PC-9 (cell line): ENCODE data around the gene LPCAT2. TPM values are rescaled to one million over a fixed set of nuclear protein-coding genes. Genes with fewer than 3 reads are reported as not detected.

ENCODE experiments used
- BruUV-seq: library from RNA; stranded (reverse); fragments of 400-500 nt; replicated peaks from 2 replicates; lab custom pipeline; 2021; lab: Mats Ljungman, UMichigan
- CTCF ChIA-PET: fragments of 300-600 bp; sonication (Branson Sonifier 250); formaldehyde crosslinking; loops from one replicate; lab custom pipeline; 2022; ENCODE audit warnings: antibody characterized with exemption; lab: Charles Lee
- POLR2A ChIA-PET: fragments of 300-600 bp; sonication (Branson Sonifier 250); formaldehyde crosslinking; loops from one replicate; lab custom pipeline; 2022; ENCODE audit warnings: antibody characterized with exemption; ENCODE audit not compliant: unreplicated experiment; lab: Charles Lee
- DNase-seq, 2 experiments: peaks; one replicate each; pipeline versions ENCODE4 v3.0.0 to v3.0.0-alpha.2; 2015 to 2022; ENCODE audit warnings: mixed read lengths in 1 of 2
- H2AFZ ChIP-seq: fragments of 200-600 bp; sonication (generic); 2 replicates; pipeline ENCODE4 v1.8.1; 2017; ENCODE audit warnings: antibody characterized with exemption
- H3F3A ChIP-seq: fragments of 200-600 bp; sonication (generic); 2 replicates; pipeline ENCODE4 v1.8.1; 2017; ENCODE audit warnings: antibody characterized with exemption, mild to moderate bottlenecking, low read depth; ENCODE audit not compliant: insufficient read depth
- H3K27ac ChIP-seq: fragments of 200-600 bp; sonication (generic); 2 replicates; pipeline ENCODE4 v1.6.1; 2016; ENCODE audit warnings: mixed run types
- H3K27me3 ChIP-seq: fragments of 200-600 bp; sonication (generic); 2 replicates; pipeline ENCODE4 v1.6.1; 2016; ENCODE audit warnings: low read depth, mixed run types; ENCODE audit not compliant: insufficient read depth
- H3K36me3 ChIP-seq: fragments of 200-600 bp; sonication (generic); 2 replicates; pipeline ENCODE4 v1.6.1; 2016; ENCODE audit warnings: low read depth, mixed run types
- H3K4me1 ChIP-seq: fragments of 200-600 bp; sonication (generic); replicated peaks from 2 replicates; pipeline ENCODE4 v1.6.1; 2016; ENCODE audit warnings: mixed run types; ENCODE audit not compliant: insufficient read depth
- H3K4me2 ChIP-seq: fragments of 200-600 bp; sonication (generic); 2 replicates; pipeline ENCODE4 v1.6.1; 2017; ENCODE audit warnings: mixed run types
- H3K4me3 ChIP-seq: fragments of 200-600 bp; sonication (generic); 2 replicates; pipeline ENCODE4 v1.6.1; 2016; ENCODE audit warnings: mixed run types
- H3K79me2 ChIP-seq: fragments of 200-600 bp; sonication (generic); 2 replicates; pipeline ENCODE4 v1.6.1; 2017; ENCODE audit warnings: low read depth, mixed run types
- H3K9me2 ChIP-seq: fragments of 200-600 bp; sonication (generic); 2 replicates; pipeline ENCODE4 v1.8.1; 2017; ENCODE audit warnings: mild to moderate bottlenecking; ENCODE audit not compliant: insufficient read depth
- H3K9me3 ChIP-seq: fragments of 200-600 bp; sonication (generic); 2 replicates; pipeline ENCODE4 v1.8.1; 2016; ENCODE audit warnings: low read depth; ENCODE audit not compliant: insufficient read depth
- H4K20me1 ChIP-seq: fragments of 200-600 bp; sonication (generic); 2 replicates; pipeline ENCODE4 v1.8.1; 2017; ENCODE audit not compliant: insufficient read depth
- EZH2 ChIP-seq: fragments of 200-600 bp; sonication (generic); IDR thresholded peaks from 2 replicates; pipeline ENCODE4 v1.8.0; 2017; ENCODE audit warnings: antibody characterized with exemption, low read depth
- intact Hi-C: fragments of 100-400 bp; cut with micrococcal nuclease; formaldehyde crosslinking; loops from one replicate; pipeline ENCODE4 v1.10.0; 2022; ENCODE audit not compliant: unreplicated experiment
- total RNA-seq: library from RNA; stranded (reverse); gene quantifications from 2 replicates; pipeline ENCODE4 v1.2.3, GENCODE V29; 2021
- TF ChIP-seq, protein P1 (sequence below): fragments of 200-600 bp; sonication (generic); conservative IDR thresholded peaks from 2 replicates; pipeline ENCODE4 v1.6.1; 2017; ENCODE audit warnings: mixed run types, antibody characterized with exemption, mild to moderate bottlenecking, moderate library complexity

Gene LPCAT2
- total RNA-seq, 1 experiment from 2014 or later: 87.7 TPM

DNA sequence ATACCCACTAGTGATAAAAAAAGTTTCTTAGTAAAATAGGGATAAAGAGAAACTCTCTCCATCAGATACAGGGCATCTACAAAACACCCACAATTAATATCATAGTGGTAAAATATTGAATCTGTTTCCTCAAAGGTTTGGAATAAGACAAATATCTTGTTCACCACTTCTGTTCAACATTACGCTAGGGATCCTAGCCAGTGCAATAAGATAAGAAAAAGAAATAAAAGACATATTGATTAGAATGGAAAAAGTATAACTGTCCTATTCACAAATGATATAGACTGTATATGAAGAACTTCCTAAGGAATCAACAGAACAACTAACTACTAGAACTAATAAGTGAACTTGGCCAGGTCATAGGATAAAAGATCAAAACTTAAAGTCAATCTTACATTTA lies 12.9 kb downstream of the LPCAT2 start:
- no peaks in the 10 kb centered on the region for H3K9me2 ChIP-seq
- no peak overlapping the region for H3K4me2 ChIP-seq
- no peaks in the 10 kb centered on the region for H3K4me1 ChIP-seq
- no peak overlapping the region for H3K27ac ChIP-seq
- no peaks in the 10 kb centered on the region for H3K27me3 ChIP-seq
- POLR2A ChIA-PET: no interaction called here
- no peaks in the 10 kb centered on the region; the same call in 1 of the 2 replicates for H3K9me3 ChIP-seq
- intact Hi-C loops: no loop called here
- no TSS peak for BruUV-seq
- peaks cover 15% of the 10 kb centered on the region; the same call in 1 of the 2 replicates for H3K36me3 ChIP-seq
- TF ChIP-seq, protein P1, sequence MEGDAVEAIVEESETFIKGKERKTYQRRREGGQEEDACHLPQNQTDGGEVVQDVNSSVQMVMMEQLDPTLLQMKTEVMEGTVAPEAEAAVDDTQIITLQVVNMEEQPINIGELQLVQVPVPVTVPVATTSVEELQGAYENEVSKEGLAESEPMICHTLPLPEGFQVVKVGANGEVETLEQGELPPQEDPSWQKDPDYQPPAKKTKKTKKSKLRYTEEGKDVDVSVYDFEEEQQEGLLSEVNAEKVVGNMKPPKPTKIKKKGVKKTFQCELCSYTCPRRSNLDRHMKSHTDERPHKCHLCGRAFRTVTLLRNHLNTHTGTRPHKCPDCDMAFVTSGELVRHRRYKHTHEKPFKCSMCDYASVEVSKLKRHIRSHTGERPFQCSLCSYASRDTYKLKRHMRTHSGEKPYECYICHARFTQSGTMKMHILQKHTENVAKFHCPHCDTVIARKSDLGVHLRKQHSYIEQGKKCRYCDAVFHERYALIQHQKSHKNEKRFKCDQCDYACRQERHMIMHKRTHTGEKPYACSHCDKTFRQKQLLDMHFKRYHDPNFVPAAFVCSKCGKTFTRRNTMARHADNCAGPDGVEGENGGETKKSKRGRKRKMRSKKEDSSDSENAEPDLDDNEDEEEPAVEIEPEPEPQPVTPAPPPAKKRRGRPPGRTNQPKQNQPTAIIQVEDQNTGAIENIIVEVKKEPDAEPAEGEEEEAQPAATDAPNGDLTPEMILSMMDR: no peak
- no peak for TF ChIP-seq EZH2
- no peaks in the 10 kb centered on the region; the same call in 1 of the 2 replicates for H3F3A ChIP-seq
- no peak for DNase-seq
- no peak overlapping the region for H3K4me3 ChIP-seq
- CTCF ChIA-PET: no interaction called here
- H3K79me2 ChIP-seq: no peaks in the 10 kb centered on the region
- H4K20me1 ChIP-seq: no peaks in the 10 kb centered on the region
- H2AFZ ChIP-seq: no peak overlapping the region

DNA sequence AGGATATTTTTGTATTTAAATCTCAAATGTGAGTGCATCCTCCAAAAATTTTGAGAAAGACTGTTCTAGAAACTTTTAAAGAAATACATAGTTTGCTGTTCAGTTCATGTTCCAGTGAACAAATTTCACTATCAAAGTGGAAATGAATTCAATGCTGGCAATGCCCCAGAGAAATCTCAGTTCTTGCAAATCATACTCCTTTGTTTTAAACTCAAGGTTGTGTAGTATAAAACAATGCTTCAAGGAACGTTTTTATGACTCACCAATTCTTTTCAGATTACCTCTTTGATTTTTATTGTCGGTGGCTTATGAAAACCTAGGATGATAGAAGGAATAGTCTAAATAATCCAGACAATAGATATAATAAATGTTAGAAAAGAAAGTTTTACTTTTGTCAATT lies 17.6 kb downstream of the LPCAT2 start:
- Histone ChIP-seq H3K4me2 (no peak overlapping the region), H3K27me3 (no peaks in the 10 kb centered on the region), H3F3A (no peaks in the 10 kb centered on the region; the same call in 1 of the 2 replicates), H3K9me2 (no peaks in the 10 kb centered on the region), H4K20me1 (no peaks in the 10 kb centered on the region), H3K4me3 (no peak overlapping the region), H3K4me1 (peaks cover 14% of the 10 kb centered on the region), H3K9me3 (no peaks in the 10 kb centered on the region; the same call in 1 of the 2 replicates), H3K79me2 (no peaks in the 10 kb centered on the region), H2AFZ (no peak overlapping the region), H3K36me3 (peaks cover 31% of the 10 kb centered on the region), H3K27ac (no peak overlapping the region)
- intact Hi-C loops: no loop called here
- DNase-seq: no peak
- TF ChIP-seq, protein P1: no peak
- no peak for TF ChIP-seq EZH2
- POLR2A ChIA-PET: no interaction called here
- CTCF ChIA-PET: no interaction called here
- BruUV-seq: no TSS peak

DNA sequence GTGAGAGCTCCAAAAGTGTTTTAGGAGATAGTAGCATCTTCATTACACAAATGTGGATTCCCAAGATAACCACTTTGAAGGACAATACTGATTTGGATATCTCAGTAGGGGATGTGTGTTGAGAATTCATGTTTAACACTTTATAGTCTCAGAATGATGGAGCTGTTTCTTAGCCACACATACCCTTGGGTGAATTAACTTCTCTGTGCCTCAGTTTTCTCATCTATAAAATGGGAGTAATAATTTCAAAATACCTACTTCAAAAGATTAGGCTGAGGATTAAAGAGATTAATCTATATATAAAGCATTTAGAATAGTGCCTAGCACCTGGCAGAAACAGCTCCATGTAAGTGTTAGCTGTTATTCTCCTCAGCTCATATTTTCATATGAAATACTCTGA lies 19.0 kb downstream of the LPCAT2 start:
- Histone ChIP-seq H2AFZ (no peak overlapping the region), H3K4me1 (peaks cover 14% of the 10 kb centered on the region), H4K20me1 (no peaks in the 10 kb centered on the region), H3K36me3 (peaks cover 28% of the 10 kb centered on the region), H3K79me2 (no peaks in the 10 kb centered on the region), H3K4me2 (no peak overlapping the region), H3F3A (no peaks in the 10 kb centered on the region; the same call in 1 of the 2 replicates), H3K27ac (no peak overlapping the region), H3K27me3 (no peaks in the 10 kb centered on the region), H3K4me3 (no peak overlapping the region), H3K9me3 (no peaks in the 10 kb centered on the region), H3K9me2 (no peaks in the 10 kb centered on the region)
- no peak for TF ChIP-seq EZH2
- TF ChIP-seq, protein P1: no peak
- no TSS peak for BruUV-seq
- no peak for DNase-seq
- ChIA-PET CTCF (interaction anchor here (0.6 to 1.2 kb wide), 4 partner anchors 58 to 305 kb away, joined by 3 to 5 read pairs (median 4); partner anchors contain the start of gene CES1), POLR2A (no interaction called here)
- intact Hi-C loops: no loop called here
